ENCODE measurements around the gene RAMP2. TPM values are rescaled to one million over a fixed set of nuclear protein-coding genes. Genes with fewer than 3 reads are reported as not detected.

RAMP2 gene
- total RNA-seq, 1 experiment from 2014 or later = not detected

GRCh38 chr17:42804918-42805367, 43.9 kb downstream of the RAMP2 start:
- H3K27ac ChIP-seq (ENCODE audit: low read length) = peak overlapping the region; percentile 29; the same call in 1 of the 2 replicates
- peak; percentile 30 for DNase-seq

DNA sequence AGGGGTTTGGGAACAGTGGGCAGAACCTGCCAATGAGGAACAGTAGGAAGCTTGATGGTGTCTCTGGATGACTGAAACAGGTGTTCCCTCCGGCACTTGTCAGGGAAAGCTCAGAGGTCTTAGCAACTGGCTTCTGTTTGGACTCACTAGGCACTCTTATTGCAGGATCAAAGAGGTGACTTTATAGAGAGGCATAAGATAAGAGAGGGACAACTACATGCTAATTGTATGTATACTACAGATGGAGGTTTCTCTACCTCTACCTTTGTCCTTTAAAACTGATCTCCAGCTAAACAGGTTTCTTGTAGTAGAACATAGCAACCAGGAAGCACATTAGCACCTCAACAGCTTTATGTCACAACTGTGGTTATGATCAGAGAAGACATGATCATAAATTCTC, 45.2 kb downstream of the RAMP2 start:
- no peaks in the 10 kb centered on the region for H4K20me1 ChIP-seq (ENCODE audit: low read length)
- CTCF ChIA-PET = no interaction called here
- H3K4me2 ChIP-seq (ENCODE audit: low read length) = no peak overlapping the region
- H3K36me3 ChIP-seq (ENCODE audit: low read depth, low read length) = no peaks in the 10 kb centered on the region; the same call in 1 of the 2 replicates
- DNase-seq (no peak), ATAC-seq (no peak)
- H3F3A ChIP-seq (ENCODE audit: low read length, unreplicated experiment) = no peaks in the 10 kb centered on the region
- BruUV-seq (replicated peaks) = no TSS peak
- H3K27ac ChIP-seq (ENCODE audit: low read length) = no peak overlapping the region
- H3K4me3 ChIP-seq (ENCODE audit: low read length) = no peak overlapping the region
- H3K9me2 ChIP-seq (replicated peaks; ENCODE audit: low read length) = no peaks in the 10 kb centered on the region
- H3K9me3 ChIP-seq (ENCODE audit: low read length) = no peaks in the 10 kb centered on the region
- no peaks in the 10 kb centered on the region for H3K79me2 ChIP-seq (ENCODE audit: low read length)
- no peaks in the 10 kb centered on the region for H3K27me3 ChIP-seq (ENCODE audit: low read length)
- H3K4me1 ChIP-seq (ENCODE audit: insufficient read depth, low read length) = peaks cover 14% of the 10 kb centered on the region
- POLR2A ChIA-PET (ENCODE audit: unreplicated experiment) = interaction anchor here (0.6 to 1.0 kb wide), 3 partner anchors 16 to 43 kb away, joined by 3 to 6 read pairs (median 3); partner anchors contain the start of gene BECN1
- intact Hi-C loops (cut with micrococcal nuclease) = no loop called here
- TF ChIP-seq EZH2phosphoT487 (IDR thresholded peaks at IDR 0.05; ENCODE audit: borderline replicate concordance, low read length) = no peak
- TF ChIP-seq, protein P1, sequence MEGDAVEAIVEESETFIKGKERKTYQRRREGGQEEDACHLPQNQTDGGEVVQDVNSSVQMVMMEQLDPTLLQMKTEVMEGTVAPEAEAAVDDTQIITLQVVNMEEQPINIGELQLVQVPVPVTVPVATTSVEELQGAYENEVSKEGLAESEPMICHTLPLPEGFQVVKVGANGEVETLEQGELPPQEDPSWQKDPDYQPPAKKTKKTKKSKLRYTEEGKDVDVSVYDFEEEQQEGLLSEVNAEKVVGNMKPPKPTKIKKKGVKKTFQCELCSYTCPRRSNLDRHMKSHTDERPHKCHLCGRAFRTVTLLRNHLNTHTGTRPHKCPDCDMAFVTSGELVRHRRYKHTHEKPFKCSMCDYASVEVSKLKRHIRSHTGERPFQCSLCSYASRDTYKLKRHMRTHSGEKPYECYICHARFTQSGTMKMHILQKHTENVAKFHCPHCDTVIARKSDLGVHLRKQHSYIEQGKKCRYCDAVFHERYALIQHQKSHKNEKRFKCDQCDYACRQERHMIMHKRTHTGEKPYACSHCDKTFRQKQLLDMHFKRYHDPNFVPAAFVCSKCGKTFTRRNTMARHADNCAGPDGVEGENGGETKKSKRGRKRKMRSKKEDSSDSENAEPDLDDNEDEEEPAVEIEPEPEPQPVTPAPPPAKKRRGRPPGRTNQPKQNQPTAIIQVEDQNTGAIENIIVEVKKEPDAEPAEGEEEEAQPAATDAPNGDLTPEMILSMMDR (conservative IDR thresholded peaks at IDR 0.05; ENCODE audit: low read depth, low read length) = no peak
- no peak for TF ChIP-seq EZH2 (IDR thresholded peaks at IDR 0.05; ENCODE audit: low read length, unreplicated experiment)
- no peak overlapping the region for H2AFZ ChIP-seq (ENCODE audit: low read length)
- no peak overlapping the region for H3K9ac ChIP-seq (ENCODE audit: low read length)

More at GRCh38 chr17:42804918-42805367, 43.9 kb downstream of the RAMP2 start:
- Histone ChIP-seq H3K4me1 (ENCODE audit: insufficient read depth, low read length) (peaks cover 14% of the 10 kb centered on the region), H3K9me2 (replicated peaks; ENCODE audit: low read length) (no peaks in the 10 kb centered on the region), H3F3A (ENCODE audit: low read length, unreplicated experiment) (no peaks in the 10 kb centered on the region), H3K9ac (ENCODE audit: low read length) (no peak overlapping the region), H3K9me3 (ENCODE audit: low read length) (no peaks in the 10 kb centered on the region), H4K20me1 (ENCODE audit: low read length) (no peaks in the 10 kb centered on the region), H2AFZ (ENCODE audit: low read length) (no peak overlapping the region), H3K4me3 (ENCODE audit: low read length) (no peak overlapping the region), H3K27me3 (ENCODE audit: low read length) (no peaks in the 10 kb centered on the region), H3K79me2 (ENCODE audit: low read length) (no peaks in the 10 kb centered on the region), H3K36me3 (ENCODE audit: low read depth, low read length) (no peaks in the 10 kb centered on the region), H3K4me2 (ENCODE audit: low read length) (no peak overlapping the region)
- POLR2A ChIA-PET (ENCODE audit: unreplicated experiment) = interaction anchor here (0.6 to 1.0 kb wide), 5 partner anchors 19 to 829 kb away, joined by 3 to 10 read pairs (median 5); partner anchors contain the start of gene BECN1
- no peak for TF ChIP-seq EZH2phosphoT487 (IDR thresholded peaks at IDR 0.05; ENCODE audit: borderline replicate concordance, low read length)
- no peak for TF ChIP-seq EZH2 (IDR thresholded peaks at IDR 0.05; ENCODE audit: low read length, unreplicated experiment)
- TF ChIP-seq, protein P1 (conservative IDR thresholded peaks at IDR 0.05; ENCODE audit: low read depth, low read length) = no peak
- CTCF ChIA-PET = no interaction called here
- peak; percentile 68 for ATAC-seq
- no TSS peak for BruUV-seq (replicated peaks)
- intact Hi-C loops (cut with micrococcal nuclease) = no loop called here

DNA sequence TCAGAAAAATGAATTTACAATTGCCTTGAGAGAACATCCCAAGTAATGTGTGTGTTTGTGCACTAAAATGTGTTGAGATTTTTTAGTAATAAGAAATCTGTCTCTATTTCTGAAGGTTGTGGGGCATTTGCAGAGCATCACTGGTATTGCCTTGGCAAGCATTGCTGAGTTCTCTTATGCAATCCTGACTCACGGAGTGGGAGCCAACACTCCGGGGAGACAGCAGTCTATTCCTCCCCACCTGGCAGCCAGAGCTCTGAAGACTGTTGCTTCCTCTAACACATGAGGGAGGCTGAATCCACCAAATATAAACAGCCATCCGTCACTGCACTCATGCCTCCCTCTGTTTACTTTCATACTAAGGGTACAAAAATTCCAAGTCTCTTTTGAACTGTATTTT, 48.2 kb downstream of the RAMP2 start:
- Histone ChIP-seq H3K4me1 (ENCODE audit: insufficient read depth, low read length) (no peaks in the 10 kb centered on the region), H3K4me2 (ENCODE audit: low read length) (no peak overlapping the region), H4K20me1 (ENCODE audit: low read length) (no peaks in the 10 kb centered on the region), H3K4me3 (ENCODE audit: low read length) (no peak overlapping the region), H3K27me3 (ENCODE audit: low read length) (no peaks in the 10 kb centered on the region), H3K79me2 (ENCODE audit: low read length) (no peaks in the 10 kb centered on the region), H2AFZ (ENCODE audit: low read length) (no peak overlapping the region), H3K36me3 (ENCODE audit: low read depth, low read length) (peaks cover 3% of the 10 kb centered on the region; the same call in 1 of the 2 replicates), H3K9me2 (replicated peaks; ENCODE audit: low read length) (no peaks in the 10 kb centered on the region), H3K27ac (ENCODE audit: low read length) (no peak overlapping the region), H3K9ac (ENCODE audit: low read length) (no peak overlapping the region), H3K9me3 (ENCODE audit: low read length) (no peaks in the 10 kb centered on the region), H3F3A (ENCODE audit: low read length, unreplicated experiment) (no peaks in the 10 kb centered on the region)
- ATAC-seq (peak; percentile 50), DNase-seq (peak; percentile 48)
- TF ChIP-seq, protein P1 (conservative IDR thresholded peaks at IDR 0.05; ENCODE audit: low read depth, low read length) = no peak
- no peak for TF ChIP-seq EZH2phosphoT487 (IDR thresholded peaks at IDR 0.05; ENCODE audit: borderline replicate concordance, low read length)
- no peak for TF ChIP-seq EZH2 (IDR thresholded peaks at IDR 0.05; ENCODE audit: low read length, unreplicated experiment)
- intact Hi-C loops (cut with micrococcal nuclease) = no loop called here
- BruUV-seq (replicated peaks) = no TSS peak
- POLR2A ChIA-PET (ENCODE audit: unreplicated experiment) = no interaction called here
- CTCF ChIA-PET = no interaction called here

Measured in PC-3 (cell line).